Sigmoid colon (tissue), 7 donors: ENCODE results near the gene RBM18. TPM values are rescaled to one million over a fixed set of nuclear protein-coding genes. Genes with fewer than 3 reads are reported as not detected.

ENCODE experiments used
- DNase-seq: peaks from one replicate; pipeline ENCODE4 v3.0.0-alpha.2; 2019
- H3K27ac ChIP-seq, 4 donors: fragments of 200-600 bp; sonication (generic); one replicate each; pipeline ENCODE4 v1.5.1; 2016 to 2019; ENCODE audit warnings: mild to moderate bottlenecking in 1 of 4
- H3K27me3 ChIP-seq, 3 donors: fragments of 200-600 bp; sonication (generic); one replicate each; pipeline ENCODE4 v1.5.1; 2019; ENCODE audit warnings: mild to moderate bottlenecking in 1 of 3
- H3K36me3 ChIP-seq, 4 donors: fragments of 200-600 bp; sonication (generic); one replicate each; pipeline ENCODE4 v1.5.1; 2016 to 2019
- H3K4me1 ChIP-seq, 4 donors: fragments of 200-600 bp; sonication (generic); one replicate each; pipeline ENCODE4 v1.5.1; 2017 to 2019
- H3K4me3 ChIP-seq, 4 donors: fragments of 200-600 bp; sonication (generic); one replicate each; pipeline ENCODE4 v1.5.1; 2017 to 2019; ENCODE audit warnings: mild to moderate bottlenecking in 2 of 4, moderate library complexity in 1 of 4
- H3K9me3 ChIP-seq, 4 donors: fragments of 200-600 bp in 3 of 4; sonication (generic) in 3 of 4; one replicate each; pipeline versions ENCODE4 v1.5.1 to v1.6.1; 2013 to 2019
- CTCF ChIP-seq, 4 experiments: fragments of 450-650 bp in 3 of 4; fragments of 200-600 bp in 1 of 4; IDR thresholded peaks; one replicate each; pipeline ENCODE4 v1.5.1; 2016 to 2019; ENCODE audit warnings: antibody characterized with exemption in 4 of 4, mild to moderate bottlenecking in 3 of 4, moderate library complexity in 2 of 4
- EP300 ChIP-seq, 4 donors: sonication (generic); formaldehyde crosslinking; IDR thresholded peaks; one replicate each; pipeline ENCODE4 v1.6.1; 2017; ENCODE audit warnings: antibody characterized with exemption in 4 of 4
- POLR2A ChIP-seq, 2 donors: fragments of 450-650 bp; IDR thresholded peaks; one replicate each; pipeline ENCODE4 v1.6.1; 2016; ENCODE audit warnings: antibody characterized with exemption in 2 of 2, mild to moderate bottlenecking in 2 of 2, moderate library complexity in 2 of 2
- POLR2AphosphoS5 ChIP-seq, 4 donors: sonication (generic); formaldehyde crosslinking; IDR thresholded peaks; one replicate each; pipeline ENCODE4 v1.6.1; 2017; ENCODE audit warnings: antibody characterized with exemption in 4 of 4
- WGBS, 2 donors: extraction: QIAGEN DNeasy Blood & Tissue Kit; methylation state at CpG; one replicate each; pipeline ENCODE4 v1.1.7; 2013; 5-methylcytosine and 5-hydroxymethylcytosine counted together
- intact Hi-C: fragments of 100-400 bp; cut with DNase I; formaldehyde crosslinking; loops from one replicate; pipeline ENCODE4 v1.15.1; 2023
- polyA plus RNA-seq, 3 donors: library from polyadenylated mRNA; stranded (reverse); fragments of 200-250 nt; gene quantifications; one replicate each; pipeline ENCODE4 v1.2.3, GENCODE V29; 2013
- total RNA-seq, 4 donors: library from RNA; depleted of rRNA; stranded (reverse); fragments of >200 nt; gene quantifications; one replicate each; pipeline ENCODE4 v1.1.0, GENCODE V29; 2016
- donor health status: healthy with polysubstance abuse.
- donor health status: Bipolar disorder and iron deficiency.
- donor health status: healthy.

RBM18 gene
- total and polyA plus RNA-seq, 7 donors, result 8.2 to 16.8 (median 11.9) TPM

GRCh38 chr9:122217640-122218039, 47.0 kb downstream of the RBM18 start:
- TF ChIP-seq POLR2A (IDR thresholded peaks at IDR 0.05) (no peak), POLR2AphosphoS5 (IDR thresholded peaks at IDR 0.05) (no peak), EP300 (IDR thresholded peaks at IDR 0.05) (no peak), CTCF (IDR thresholded peaks at IDR 0.05) (no peak)
- intact Hi-C loops, result no loop called here

GRCh38 chr9:122216798-122217418, 47.7 kb downstream of the RBM18 start:
- H3K9me3 ChIP-seq, result no peaks in the 10 kb centered on the region
- no peak overlapping the region for H3K4me3 ChIP-seq
- H3K27me3 ChIP-seq, result peaks cover 62 to 100% (median 89%) of the 10 kb centered on the region in 3 donors
- no peaks in the 10 kb centered on the region for H3K36me3 ChIP-seq
- no peak for TF ChIP-seq POLR2AphosphoS5 (IDR thresholded peaks at IDR 0.05)
- no peak for TF ChIP-seq EP300 (IDR thresholded peaks at IDR 0.05)
- no peak for TF ChIP-seq POLR2A (IDR thresholded peaks at IDR 0.05)
- TF ChIP-seq CTCF (IDR thresholded peaks at IDR 0.05), result no peak
- H3K4me1 ChIP-seq, result peaks cover 0 to 45% (median 36%) of the 10 kb centered on the region in 4 donors
- 67 to 70% methylated on average over 35 of the region's 35 CpGs for WGBS, 2 donors
- DNase-seq, result no peak
- intact Hi-C loops, result no loop called here
- H3K27ac ChIP-seq, result no peak overlapping the region

More at GRCh38 chr9:122217640-122218039, 47.0 kb downstream of the RBM18 start:
- Histone ChIP-seq H3K27ac (no peak overlapping the region), H3K4me1 (peaks cover 0 to 45% (median 36%) of the 10 kb centered on the region in 4 donors), H3K27me3 (peaks cover 67 to 100% (median 89%) of the 10 kb centered on the region in 3 donors), H3K36me3 (no peaks in the 10 kb centered on the region), H3K4me3 (no peak overlapping the region), H3K9me3 (no peaks in the 10 kb centered on the region)
- 30 to 31% methylated on average over 4 of the region's 4 CpGs for WGBS, 2 donors
- DNase-seq, result no peak

GRCh38 chr9:122216138-122216797, 48.4 kb downstream of the RBM18 start:
- no peak overlapping the region for H3K27ac ChIP-seq
- H3K9me3 ChIP-seq, result no peaks in the 10 kb centered on the region
- TF ChIP-seq POLR2AphosphoS5 (IDR thresholded peaks at IDR 0.05) (no peak), POLR2A (IDR thresholded peaks at IDR 0.05) (no peak), EP300 (IDR thresholded peaks at IDR 0.05) (no peak), CTCF (IDR thresholded peaks at IDR 0.05) (no peak)
- 73 to 78% methylated on average over 4 of the region's 4 CpGs for WGBS, 2 donors
- intact Hi-C loops, result no loop called here
- peaks cover 0 to 42% (median 36%) of the 10 kb centered on the region in 4 donors for H3K4me1 ChIP-seq
- no peaks in the 10 kb centered on the region for H3K36me3 ChIP-seq
- H3K4me3 ChIP-seq, result no peak overlapping the region
- no peak for DNase-seq
- peaks cover 57 to 100% (median 82%) of the 10 kb centered on the region in 3 donors for H3K27me3 ChIP-seq

- TF ChIP-seq POLR2AphosphoS5 (IDR thresholded peaks at IDR 0.05), result no peak
- TF ChIP-seq POLR2A (IDR thresholded peaks at IDR 0.05), result no peak
- no peak for TF ChIP-seq CTCF (IDR thresholded peaks at IDR 0.05)
- no peak for TF ChIP-seq EP300 (IDR thresholded peaks at IDR 0.05)
- WGBS, 2 donors, result 95 to 99% methylated on average over 1 of the region's 1 CpG
- Histone ChIP-seq H3K9me3 (no peaks in the 10 kb centered on the region), H3K4me1 (peaks cover 0 to 37% (median 34%) of the 10 kb centered on the region in 4 donors), H3K36me3 (no peaks in the 10 kb centered on the region), H3K27me3 (peaks cover 53 to 99% (median 76%) of the 10 kb centered on the region in 3 donors), H3K4me3 (no peak overlapping the region), H3K27ac (no peak overlapping the region)
- DNase-seq, result no peak
- intact Hi-C loops, result no loop called here
These were observed 49.0 kb downstream of the RBM18 start for GRCh38 chr9:122215663-122216062.
